Tibial artery (tissue), 4 donors: ENCODE results near the gene MS4A2.

ENCODE experiments used
- DNase-seq, 2 donors: peaks; one replicate each; pipeline ENCODE4 v3.0.0-alpha.2; 2019
- H3K27ac ChIP-seq, 2 donors: fragments of 200-600 bp; sonication (generic) in 1 of 2; 1 replicate in 1 of 2; 2 replicates in 1 of 2; pipeline ENCODE4 v1.5.1; 2018 to 2019; ENCODE audit warnings: mild to moderate bottlenecking in 1 of 2
- H3K27me3 ChIP-seq, 2 donors: fragments of 200-600 bp; sonication (generic) in 1 of 2; one replicate each; pipeline versions ENCODE4 v1.5.1 to v1.6.0; 2016 to 2019
- H3K36me3 ChIP-seq, 3 donors: fragments of 200-600 bp; sonication (generic) in 2 of 3; one replicate each; pipeline ENCODE4 v1.5.1; 2016 to 2019; ENCODE audit warnings: mild to moderate bottlenecking in 2 of 3
- H3K4me1 ChIP-seq, 4 donors: fragments of 200-600 bp; sonication (generic) in 2 of 4; 1 replicate in 3 of 4; 2 replicates in 1 of 4; pipeline ENCODE4 v1.5.1; 2016 to 2019
- H3K4me3 ChIP-seq, 2 donors: fragments of 200-600 bp; sonication (generic) in 1 of 2; 1 replicate in 1 of 2; 2 replicates in 1 of 2; pipeline ENCODE4 v1.5.1; 2018 to 2019; ENCODE audit warnings: mild to moderate bottlenecking in 2 of 2
- H3K9me3 ChIP-seq, 3 donors: fragments of 200-600 bp; sonication (generic) in 1 of 3; one replicate each; pipeline ENCODE4 v1.5.1; 2016 to 2019
- intact Hi-C: fragments of 100-400 bp; cut with DNase I; formaldehyde crosslinking; loops from one replicate; pipeline ENCODE4 v1.15.0; 2023; ENCODE audit warnings: low total_unique reads
- TF ChIP-seq, protein P1 (sequence below), 2 experiments: fragments of 200-600 bp in 1 of 2; fragments of 450-650 bp in 1 of 2; IDR thresholded peaks; one replicate each; pipeline ENCODE4 v1.5.1; 2017 to 2019; ENCODE audit warnings: antibody characterized with exemption in 2 of 2, mild to moderate bottlenecking in 1 of 2, moderate library complexity in 1 of 2

The MS4A2 gene

GRCh38 chr11:60129853-60130252, 41.4 kb downstream of the MS4A2 start:
- intact Hi-C loops: no loop called here
- TF ChIP-seq, protein P1, sequence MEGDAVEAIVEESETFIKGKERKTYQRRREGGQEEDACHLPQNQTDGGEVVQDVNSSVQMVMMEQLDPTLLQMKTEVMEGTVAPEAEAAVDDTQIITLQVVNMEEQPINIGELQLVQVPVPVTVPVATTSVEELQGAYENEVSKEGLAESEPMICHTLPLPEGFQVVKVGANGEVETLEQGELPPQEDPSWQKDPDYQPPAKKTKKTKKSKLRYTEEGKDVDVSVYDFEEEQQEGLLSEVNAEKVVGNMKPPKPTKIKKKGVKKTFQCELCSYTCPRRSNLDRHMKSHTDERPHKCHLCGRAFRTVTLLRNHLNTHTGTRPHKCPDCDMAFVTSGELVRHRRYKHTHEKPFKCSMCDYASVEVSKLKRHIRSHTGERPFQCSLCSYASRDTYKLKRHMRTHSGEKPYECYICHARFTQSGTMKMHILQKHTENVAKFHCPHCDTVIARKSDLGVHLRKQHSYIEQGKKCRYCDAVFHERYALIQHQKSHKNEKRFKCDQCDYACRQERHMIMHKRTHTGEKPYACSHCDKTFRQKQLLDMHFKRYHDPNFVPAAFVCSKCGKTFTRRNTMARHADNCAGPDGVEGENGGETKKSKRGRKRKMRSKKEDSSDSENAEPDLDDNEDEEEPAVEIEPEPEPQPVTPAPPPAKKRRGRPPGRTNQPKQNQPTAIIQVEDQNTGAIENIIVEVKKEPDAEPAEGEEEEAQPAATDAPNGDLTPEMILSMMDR (IDR thresholded peaks at IDR 0.05): no peak
- peaks cover 0 to 9% (median 0%) of the 10 kb centered on the region in 3 donors for H3K9me3 ChIP-seq
- H3K27ac ChIP-seq: no peak overlapping the region
- no peak for DNase-seq
- no peaks in the 10 kb centered on the region for H3K4me1 ChIP-seq
- H3K27me3 ChIP-seq: no peaks in the 10 kb centered on the region
- H3K36me3 ChIP-seq: no peaks in the 10 kb centered on the region
- H3K4me3 ChIP-seq: no peak overlapping the region

DNA sequence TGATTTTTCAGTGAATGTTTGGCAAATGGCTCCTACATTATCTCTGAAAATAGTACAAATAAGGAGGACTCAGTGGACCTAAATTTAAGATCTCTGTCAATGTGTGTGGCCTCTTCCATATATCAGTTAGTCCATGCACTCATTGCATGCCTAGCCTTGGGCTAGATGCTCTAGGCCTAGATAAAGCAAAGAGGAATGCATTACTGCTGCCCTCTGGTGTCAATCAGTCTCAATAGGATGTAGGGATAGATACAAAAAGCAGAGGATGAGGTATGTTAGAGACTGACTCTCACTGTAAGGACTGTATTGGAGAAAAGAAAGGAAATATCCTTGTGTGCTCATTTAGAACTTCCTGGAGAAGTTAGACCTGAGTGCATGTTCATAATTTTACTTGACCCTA, 42.0 kb downstream of the MS4A2 start:
- intact Hi-C loops: no loop called here
- Histone ChIP-seq H3K9me3 (peaks cover 0 to 9% (median 0%) of the 10 kb centered on the region in 3 donors), H3K27ac (no peak overlapping the region), H3K36me3 (no peaks in the 10 kb centered on the region), H3K4me3 (no peak overlapping the region), H3K27me3 (no peaks in the 10 kb centered on the region), H3K4me1 (no peaks in the 10 kb centered on the region)
- no peak for DNase-seq
- TF ChIP-seq, protein P1 (IDR thresholded peaks at IDR 0.05): no peak

GRCh38 chr11:60131912-60132311, 43.4 kb downstream of the MS4A2 start:
- no peak overlapping the region for H3K4me3 ChIP-seq
- H3K4me1 ChIP-seq: no peaks in the 10 kb centered on the region
- no peak for DNase-seq
- no peaks in the 10 kb centered on the region for H3K36me3 ChIP-seq
- H3K9me3 ChIP-seq: peaks cover 0 to 15% (median 0%) of the 10 kb centered on the region in 3 donors
- H3K27ac ChIP-seq: no peak overlapping the region
- TF ChIP-seq, protein P1 (IDR thresholded peaks at IDR 0.05): no peak
- intact Hi-C loops: no loop called here
- H3K27me3 ChIP-seq: no peaks in the 10 kb centered on the region

GRCh38 chr11:60133917-60134316, 45.5 kb downstream of the MS4A2 start:
- no peaks in the 10 kb centered on the region for H3K4me1 ChIP-seq
- no peaks in the 10 kb centered on the region for H3K27me3 ChIP-seq
- intact Hi-C loops: no loop called here
- H3K36me3 ChIP-seq: no peaks in the 10 kb centered on the region
- no peak overlapping the region for H3K27ac ChIP-seq
- TF ChIP-seq, protein P1 (IDR thresholded peaks at IDR 0.05): no peak
- H3K9me3 ChIP-seq: peaks cover 0 to 15% (median 0%) of the 10 kb centered on the region in 3 donors
- no peak overlapping the region for H3K4me3 ChIP-seq
- DNase-seq: no peak

DNA sequence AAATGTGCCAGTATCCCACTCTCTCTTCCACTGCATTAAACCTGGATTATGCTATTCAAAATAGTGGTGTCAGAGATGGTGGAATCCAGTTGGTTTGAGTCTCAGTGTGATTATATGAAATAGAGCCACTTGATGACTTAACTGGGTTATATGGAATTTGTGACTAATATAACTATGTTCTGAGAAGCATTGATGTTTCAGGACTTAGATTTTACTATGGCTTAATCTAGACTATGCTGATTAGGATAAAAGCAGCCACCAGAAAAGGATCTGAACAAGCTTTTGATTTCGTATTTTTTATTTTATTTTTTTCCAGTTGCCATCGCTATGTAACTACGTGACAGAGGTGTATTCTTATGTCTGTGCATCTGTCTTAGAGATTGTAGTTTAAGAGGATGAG, 55.3 kb downstream of the MS4A2 start:
- intact Hi-C loops: no loop called here
- Histone ChIP-seq H3K27me3 (no peaks in the 10 kb centered on the region), H3K4me3 (no peak overlapping the region), H3K4me1 (no peaks in the 10 kb centered on the region), H3K36me3 (no peaks in the 10 kb centered on the region), H3K27ac (no peak overlapping the region), H3K9me3 (no peaks in the 10 kb centered on the region)
- TF ChIP-seq, protein P1 (IDR thresholded peaks at IDR 0.05): no peak
- DNase-seq: no peak

DNA sequence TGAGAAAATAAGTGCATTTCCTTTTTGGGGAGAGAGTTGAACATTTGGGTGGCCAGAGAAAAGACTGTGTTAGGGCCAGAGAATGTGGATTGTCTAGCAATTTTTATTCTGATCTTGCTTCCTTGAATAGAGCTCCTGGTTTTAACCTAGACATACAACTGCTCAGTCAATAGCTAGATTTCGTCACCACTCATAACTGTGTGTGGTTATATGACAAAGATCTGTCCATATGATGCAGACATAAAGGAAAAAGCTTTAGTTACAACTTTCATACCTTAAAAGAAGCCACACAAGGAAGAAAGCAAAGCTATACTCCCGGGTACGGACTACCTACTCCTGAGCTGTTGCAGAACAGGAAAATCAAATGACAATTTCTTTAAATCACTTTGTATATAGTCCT, 57.2 kb downstream of the MS4A2 start:
- Histone ChIP-seq H3K4me1 (no peaks in the 10 kb centered on the region), H3K4me3 (no peak overlapping the region), H3K27ac (no peak overlapping the region), H3K9me3 (no peaks in the 10 kb centered on the region), H3K36me3 (no peaks in the 10 kb centered on the region), H3K27me3 (no peaks in the 10 kb centered on the region)
- intact Hi-C loops: no loop called here
- no peak for DNase-seq
- TF ChIP-seq, protein P1 (IDR thresholded peaks at IDR 0.05): no peak
